PC-9 (cell line): Measurements from ENCODE around the gene MYO1G. TPM values are rescaled to one million over a fixed set of nuclear protein-coding genes. Genes with fewer than 3 reads are reported as not detected.
A peak's percentile ranks its signal among the peaks of the same experiment; 100 is the strongest.

Experiments
- BruUV-seq: library from RNA; stranded (reverse); fragments of 400-500 nt; replicated peaks from 2 replicates; lab custom pipeline; 2021; lab: Mats Ljungman, UMichigan
- CTCF ChIA-PET: fragments of 300-600 bp; sonication (Branson Sonifier 250); formaldehyde crosslinking; loops from one replicate; lab custom pipeline; 2022; ENCODE audit warnings: antibody characterized with exemption; lab: Charles Lee
- POLR2A ChIA-PET: fragments of 300-600 bp; sonication (Branson Sonifier 250); formaldehyde crosslinking; loops from one replicate; lab custom pipeline; 2022; ENCODE audit warnings: antibody characterized with exemption; ENCODE audit not compliant: unreplicated experiment; lab: Charles Lee
- DNase-seq, 2 experiments: peaks; one replicate each; pipeline versions ENCODE4 v3.0.0 to v3.0.0-alpha.2; 2015 to 2022; ENCODE audit warnings: mixed read lengths in 1 of 2
- H2AFZ ChIP-seq: fragments of 200-600 bp; sonication (generic); 2 replicates; pipeline ENCODE4 v1.8.1; 2017; ENCODE audit warnings: antibody characterized with exemption
- H3F3A ChIP-seq: fragments of 200-600 bp; sonication (generic); 2 replicates; pipeline ENCODE4 v1.8.1; 2017; ENCODE audit warnings: antibody characterized with exemption, mild to moderate bottlenecking, low read depth; ENCODE audit not compliant: insufficient read depth
- H3K27ac ChIP-seq: fragments of 200-600 bp; sonication (generic); 2 replicates; pipeline ENCODE4 v1.6.1; 2016; ENCODE audit warnings: mixed run types
- H3K27me3 ChIP-seq: fragments of 200-600 bp; sonication (generic); 2 replicates; pipeline ENCODE4 v1.6.1; 2016; ENCODE audit warnings: low read depth, mixed run types; ENCODE audit not compliant: insufficient read depth
- H3K36me3 ChIP-seq: fragments of 200-600 bp; sonication (generic); 2 replicates; pipeline ENCODE4 v1.6.1; 2016; ENCODE audit warnings: low read depth, mixed run types
- H3K4me1 ChIP-seq: fragments of 200-600 bp; sonication (generic); replicated peaks from 2 replicates; pipeline ENCODE4 v1.6.1; 2016; ENCODE audit warnings: mixed run types; ENCODE audit not compliant: insufficient read depth
- H3K4me2 ChIP-seq: fragments of 200-600 bp; sonication (generic); 2 replicates; pipeline ENCODE4 v1.6.1; 2017; ENCODE audit warnings: mixed run types
- H3K4me3 ChIP-seq: fragments of 200-600 bp; sonication (generic); 2 replicates; pipeline ENCODE4 v1.6.1; 2016; ENCODE audit warnings: mixed run types
- H3K79me2 ChIP-seq: fragments of 200-600 bp; sonication (generic); 2 replicates; pipeline ENCODE4 v1.6.1; 2017; ENCODE audit warnings: low read depth, mixed run types
- H3K9me2 ChIP-seq: fragments of 200-600 bp; sonication (generic); 2 replicates; pipeline ENCODE4 v1.8.1; 2017; ENCODE audit warnings: mild to moderate bottlenecking; ENCODE audit not compliant: insufficient read depth
- H3K9me3 ChIP-seq: fragments of 200-600 bp; sonication (generic); 2 replicates; pipeline ENCODE4 v1.8.1; 2016; ENCODE audit warnings: low read depth; ENCODE audit not compliant: insufficient read depth
- H4K20me1 ChIP-seq: fragments of 200-600 bp; sonication (generic); 2 replicates; pipeline ENCODE4 v1.8.1; 2017; ENCODE audit not compliant: insufficient read depth
- CTCF ChIP-seq: fragments of 200-600 bp; sonication (generic); conservative IDR thresholded peaks from 2 replicates; pipeline ENCODE4 v1.6.1; 2017; ENCODE audit warnings: mixed run types, antibody characterized with exemption, mild to moderate bottlenecking, moderate library complexity
- EZH2 ChIP-seq: fragments of 200-600 bp; sonication (generic); IDR thresholded peaks from 2 replicates; pipeline ENCODE4 v1.8.0; 2017; ENCODE audit warnings: antibody characterized with exemption, low read depth
- intact Hi-C: fragments of 100-400 bp; cut with micrococcal nuclease; formaldehyde crosslinking; loops from one replicate; pipeline ENCODE4 v1.10.0; 2022; ENCODE audit not compliant: unreplicated experiment
- total RNA-seq: library from RNA; stranded (reverse); gene quantifications from 2 replicates; pipeline ENCODE4 v1.2.3, GENCODE V29; 2021

The MYO1G gene
- total RNA-seq, 1 experiment from 2014 or later = 0.24 TPM

DNA sequence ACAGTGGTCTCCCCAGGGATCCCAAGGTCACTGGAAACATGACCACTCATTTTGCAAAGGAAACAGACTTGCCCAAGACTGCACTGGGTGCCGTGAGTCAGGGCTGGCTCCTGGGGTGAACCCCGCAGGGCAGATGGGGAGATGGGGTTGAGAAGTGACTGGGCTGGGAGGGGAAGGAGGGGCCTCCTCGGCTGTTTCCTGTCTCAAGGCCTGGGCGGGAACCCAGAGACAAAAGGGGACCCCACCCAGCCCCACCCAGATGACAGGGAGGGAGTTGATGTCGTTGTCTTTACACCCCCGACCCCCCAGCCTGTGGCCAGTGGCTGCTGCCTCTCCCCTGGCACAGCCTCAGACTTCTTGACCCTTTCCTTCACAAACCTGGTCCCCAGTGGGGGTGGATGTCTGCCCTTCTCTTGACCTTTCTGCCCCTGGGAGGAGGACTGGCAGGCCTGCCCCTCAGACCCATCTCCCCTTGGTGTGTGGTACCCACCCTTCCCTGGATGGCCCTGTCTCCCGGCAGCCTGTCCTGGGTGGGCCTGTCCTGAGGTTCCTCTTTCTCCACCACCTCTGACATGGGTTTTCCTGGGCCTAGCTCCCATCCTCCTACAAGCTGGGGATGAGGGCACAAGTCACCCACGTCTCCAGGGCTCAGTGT lies 1.4 kb downstream of the MYO1G start:
- Histone ChIP-seq H3K4me3 (no peak overlapping the region), H3K36me3 (peaks cover 2% of the 10 kb centered on the region; the same call in 1 of the 2 replicates), H3K9me2 (no peaks in the 10 kb centered on the region), H3K79me2 (no peaks in the 10 kb centered on the region), H2AFZ (no peak overlapping the region), H3F3A (peaks cover 33% of the 10 kb centered on the region), H3K9me3 (no peaks in the 10 kb centered on the region), H3K4me1 (no peaks in the 10 kb centered on the region), H3K27me3 (no peaks in the 10 kb centered on the region), H3K4me2 (no peak overlapping the region), H4K20me1 (peaks cover 4% of the 10 kb centered on the region; the same call in 1 of the 2 replicates), H3K27ac (no peak overlapping the region)
- ChIA-PET CTCF (no interaction called here), POLR2A (interaction anchor here (0.6 kb wide), 1 partner anchor 88 kb away, joined by 7 read pairs; no protein-coding TSS in a partner anchor)
- intact Hi-C loops = no loop called here
- no TSS peak for BruUV-seq
- peak in 1 of 2 experiments; percentile 46 for DNase-seq
- TF ChIP-seq CTCF = no peak
- no peak for TF ChIP-seq EZH2

DNA sequence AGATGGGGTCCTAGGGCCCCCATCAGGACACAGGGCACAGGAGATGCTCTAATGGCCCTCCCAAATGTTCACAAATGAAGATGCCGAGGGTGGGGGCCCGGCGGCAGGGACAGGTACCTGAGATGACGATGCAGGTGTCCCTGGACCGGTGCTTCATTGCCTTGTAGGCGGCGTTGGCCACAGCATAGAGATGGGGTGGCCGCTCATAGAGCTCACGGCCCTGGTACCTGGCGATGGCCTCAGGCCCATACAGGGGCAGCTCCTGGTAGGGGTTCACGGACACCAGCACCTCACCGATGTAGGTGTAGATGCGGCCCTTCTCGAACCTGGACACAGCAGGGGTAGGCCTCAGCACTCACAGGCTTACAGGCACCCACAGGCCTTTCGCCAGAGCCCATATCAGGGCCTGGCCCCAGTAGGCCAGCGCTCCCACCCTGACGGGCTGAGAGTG lies 2.0 kb downstream of the MYO1G start:
- CTCF ChIA-PET = no interaction called here
- Histone ChIP-seq H3K4me2 (no peak overlapping the region), H3K27me3 (no peaks in the 10 kb centered on the region), H4K20me1 (no peaks in the 10 kb centered on the region), H3K4me1 (no peaks in the 10 kb centered on the region), H3K36me3 (no peaks in the 10 kb centered on the region), H3F3A (peaks cover 26% of the 10 kb centered on the region), H3K9me2 (no peaks in the 10 kb centered on the region), H3K9me3 (no peaks in the 10 kb centered on the region), H3K27ac (no peak overlapping the region), H3K79me2 (no peaks in the 10 kb centered on the region), H2AFZ (no peak overlapping the region), H3K4me3 (no peak overlapping the region)
- TF ChIP-seq CTCF = no peak
- TF ChIP-seq EZH2 = no peak
- POLR2A ChIA-PET = no interaction called here
- DNase-seq = no peak
- intact Hi-C loops = no loop called here
- BruUV-seq = no TSS peak

DNA sequence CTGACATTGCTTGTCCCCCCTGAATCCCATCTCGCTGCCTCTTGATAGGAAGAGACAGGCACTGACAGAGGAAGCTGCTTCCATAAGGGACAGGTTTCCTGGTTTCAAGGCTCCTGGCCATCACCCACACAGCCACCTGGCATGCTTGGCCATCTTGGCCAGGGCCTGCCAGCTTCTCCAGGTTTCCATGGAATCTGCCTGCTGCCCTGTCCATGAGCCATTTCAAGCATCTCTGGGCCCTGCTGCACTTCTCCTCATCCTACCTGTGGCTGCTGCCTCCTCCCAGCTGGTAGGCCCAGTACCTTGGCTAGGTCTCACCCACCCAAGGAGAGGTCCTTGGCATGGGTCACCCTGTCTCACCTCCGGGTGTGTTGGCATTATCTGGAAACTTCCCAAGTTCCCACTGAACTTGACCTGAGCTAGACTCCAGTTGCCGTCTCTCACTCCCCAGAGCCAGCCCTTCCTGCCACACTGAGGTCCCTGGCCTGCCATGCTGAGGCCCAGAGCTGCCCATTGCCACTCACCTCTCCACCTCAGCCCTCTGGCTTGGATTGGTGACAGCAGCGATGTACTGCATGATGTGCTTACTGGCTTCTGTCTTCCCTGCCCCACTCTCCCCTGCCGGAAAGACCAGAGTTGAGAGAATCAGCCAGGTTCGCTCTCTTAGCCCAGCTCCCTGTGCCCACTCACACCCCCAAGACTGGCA lies 2.6 kb downstream of the MYO1G start:
- Histone ChIP-seq H3F3A (peaks cover 21% of the 10 kb centered on the region), H3K27ac (no peak overlapping the region), H3K9me3 (no peaks in the 10 kb centered on the region), H4K20me1 (no peaks in the 10 kb centered on the region), H3K4me2 (no peak overlapping the region), H3K4me3 (no peak overlapping the region), H3K9me2 (no peaks in the 10 kb centered on the region), H3K79me2 (no peaks in the 10 kb centered on the region), H2AFZ (no peak overlapping the region), H3K27me3 (no peaks in the 10 kb centered on the region), H3K4me1 (no peaks in the 10 kb centered on the region), H3K36me3 (no peaks in the 10 kb centered on the region)
- ChIA-PET POLR2A (no interaction called here), CTCF (no interaction called here)
- TF ChIP-seq EZH2 (no peak), CTCF (no peak)
- no peak for DNase-seq
- no TSS peak for BruUV-seq
- intact Hi-C loops = no loop called here
